M059J (cell line): ENCODE results near the gene ANO1. TPM values are rescaled to one million over a fixed set of nuclear protein-coding genes. Genes with fewer than 3 reads are reported as not detected.

Source experiments
- DNase-seq: peaks from one replicate; pipeline ENCODE4 v3.0.0-alpha.2; 2012; ENCODE audit warnings: low read depth
- total RNA-seq: library from RNA; depleted of rRNA; stranded (reverse); fragments of >200 nt; shearing (Covaris generic); gene quantifications from 2 replicates; pipeline ENCODE4 v1.2.3, GENCODE V29; 2014

The ANO1 gene
- total RNA-seq, 1 experiment from 2014 or later, result not detected

DNA sequence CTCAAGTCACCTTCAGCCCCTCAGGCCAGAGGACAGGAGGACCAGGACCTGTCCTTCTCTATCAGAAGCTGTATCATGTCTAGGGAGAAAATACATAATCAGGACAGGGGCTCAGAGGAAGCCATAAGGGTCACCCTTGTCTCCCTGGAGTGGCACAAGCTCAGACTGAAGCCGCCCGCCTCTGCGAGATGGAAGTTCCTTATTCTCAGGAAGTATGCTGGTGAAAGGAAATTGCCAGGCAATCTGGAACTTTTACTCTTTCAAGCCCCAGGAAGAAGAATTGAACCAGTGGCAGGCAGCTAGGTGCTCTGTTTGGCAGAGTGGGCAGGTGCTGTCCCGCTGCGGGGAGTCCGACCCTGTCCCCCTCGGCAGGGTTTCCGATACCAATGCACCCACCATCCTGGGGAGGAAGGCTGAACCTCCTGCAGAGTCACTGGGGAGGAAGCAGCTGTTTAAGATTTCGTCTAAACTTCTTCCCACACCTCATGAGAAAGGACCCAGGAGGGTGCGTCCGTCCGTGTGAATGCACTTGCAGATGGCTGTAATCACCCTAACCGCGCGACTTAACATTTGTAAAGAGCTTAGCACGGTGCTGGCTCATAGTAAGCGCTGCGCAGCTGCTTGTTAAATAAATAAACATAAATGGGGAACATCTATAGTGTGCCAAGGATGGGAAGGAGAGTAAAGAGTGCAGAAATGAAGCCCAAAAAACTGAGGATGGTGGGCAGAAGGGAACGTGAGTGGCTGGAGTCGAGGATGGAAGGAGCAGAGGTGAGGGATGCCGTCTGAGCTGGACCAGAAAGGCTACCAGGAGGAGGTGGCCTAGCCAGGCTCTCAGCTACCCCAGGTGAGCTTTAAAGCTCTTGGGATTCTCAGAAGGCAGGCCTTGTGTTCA, 5.0 kb upstream of the ANO1 start:
- peak; percentile 26 for DNase-seq

DNA sequence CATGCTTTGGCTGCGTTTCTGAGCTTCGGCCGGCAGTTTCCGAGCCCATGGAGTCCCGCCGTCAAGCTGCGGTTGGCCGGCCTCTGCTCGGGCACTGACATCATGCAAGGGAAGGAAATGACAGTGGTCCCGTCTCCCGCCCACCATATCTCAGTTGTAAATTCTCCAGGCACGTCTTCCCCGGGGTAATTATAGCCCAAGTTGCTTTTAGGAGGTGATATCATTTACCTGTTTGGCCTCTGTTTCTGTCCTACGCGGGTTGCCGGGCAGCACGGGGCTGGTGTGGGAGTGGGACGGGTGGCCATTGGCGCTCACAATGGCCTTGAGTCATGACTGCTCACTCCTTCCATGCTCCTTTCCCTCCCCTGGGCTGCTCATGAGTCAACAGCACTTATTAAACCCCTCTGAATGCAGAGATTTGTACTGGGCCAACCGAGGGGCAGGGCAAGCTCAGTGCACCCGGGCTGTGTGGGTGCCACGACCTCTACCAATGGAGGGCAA, 4.2 kb upstream of the ANO1 start:
- DNase-seq, result peak; percentile 81

DNA sequence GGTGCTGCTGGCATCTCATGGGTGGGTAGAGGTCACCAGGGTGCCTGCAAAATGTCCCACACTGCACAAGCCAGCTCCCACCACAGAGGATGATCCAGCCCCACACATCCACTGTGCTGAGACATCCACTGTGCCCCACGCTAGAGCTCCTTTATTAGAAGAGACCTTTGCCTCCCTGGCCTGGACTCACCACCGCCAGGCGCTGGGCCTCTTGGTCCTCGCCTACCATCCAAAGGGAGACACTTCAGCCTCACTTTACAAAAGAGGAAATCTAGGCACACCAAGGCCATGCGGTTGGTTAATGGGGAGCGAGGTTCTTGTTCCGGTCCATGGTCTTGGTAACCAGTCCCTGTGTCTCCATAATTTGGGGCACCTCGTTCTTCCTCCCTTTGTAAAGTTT, 3.4 kb upstream of the ANO1 start:
- DNase-seq, result no peak

DNA sequence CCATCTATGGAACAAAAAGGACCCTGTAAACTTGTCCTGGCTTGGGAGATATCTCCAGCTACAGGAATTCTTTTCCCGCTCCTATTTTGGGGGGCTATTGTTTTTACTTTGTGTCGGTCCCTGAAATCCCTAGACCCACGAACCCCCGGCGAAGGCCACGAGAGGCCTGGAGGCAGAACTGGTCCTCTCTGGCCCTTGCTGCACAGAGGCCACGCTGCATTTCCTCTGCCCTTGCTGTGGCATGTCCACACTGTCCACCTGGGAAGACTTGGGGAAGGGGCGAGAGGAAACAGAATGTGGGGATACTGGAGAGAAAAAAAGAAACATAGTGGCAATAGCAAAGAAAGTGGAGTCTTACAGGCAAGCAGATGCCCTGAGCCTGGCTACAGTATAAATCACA, 2.3 kb upstream of the ANO1 start:
- DNase-seq, result no peak

DNA sequence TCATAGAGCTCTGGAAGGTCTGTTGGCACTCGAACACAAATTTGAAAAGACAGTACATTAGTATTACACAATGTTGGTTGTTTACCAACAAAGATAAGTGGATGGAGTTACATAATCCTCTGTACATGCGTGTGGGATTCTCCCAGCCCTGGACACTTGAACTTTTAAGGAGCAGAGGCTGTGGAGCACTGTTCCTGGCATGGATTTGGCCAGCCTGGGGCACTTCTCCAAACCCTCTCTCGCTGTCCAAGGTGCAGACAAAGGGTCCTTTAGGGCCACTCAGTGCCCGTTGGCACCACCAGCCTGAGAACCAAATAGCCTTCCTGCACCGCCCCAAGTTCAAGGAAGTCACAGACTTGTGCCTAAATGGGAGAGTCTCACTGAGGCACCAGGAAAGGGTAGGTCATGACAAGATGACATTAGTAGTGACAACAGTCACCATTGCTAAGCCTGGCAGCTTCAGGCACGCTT, 1.6 kb upstream of the ANO1 start:
- no peak for DNase-seq

DNA sequence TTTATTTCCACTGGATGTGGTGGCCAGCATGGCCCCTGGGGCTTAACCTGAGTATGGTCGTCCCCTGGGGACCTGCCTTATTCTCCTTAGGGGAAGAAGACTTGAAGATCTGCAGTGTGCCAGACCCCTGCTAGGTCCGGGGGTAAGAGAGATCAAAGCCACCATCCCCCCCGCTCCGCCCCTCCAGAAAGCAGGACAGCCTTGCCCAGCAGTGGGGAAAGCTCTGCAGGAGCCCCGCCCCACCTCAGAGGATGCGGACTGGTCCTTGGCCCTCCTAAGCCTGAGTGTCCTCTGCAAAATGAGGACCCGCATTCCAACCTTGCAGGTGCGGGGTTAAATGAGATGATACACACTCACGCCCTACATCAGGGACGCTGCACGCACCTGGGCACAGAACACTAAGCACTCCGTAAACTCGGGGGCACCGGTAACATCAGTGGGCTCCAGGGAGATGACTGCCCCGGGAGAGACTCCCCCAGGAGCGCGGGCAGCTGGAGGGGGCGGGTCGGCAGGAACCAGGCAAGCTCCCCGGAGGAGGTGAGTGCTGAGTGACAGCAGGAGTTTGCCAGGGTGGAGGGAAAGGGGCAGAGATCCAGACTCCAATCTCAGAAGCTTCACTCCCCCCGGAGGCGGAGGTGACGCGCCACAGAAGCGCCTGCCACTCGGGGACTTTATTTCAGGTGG, 564 bp upstream of the ANO1 start:
- no peak for DNase-seq

DNA sequence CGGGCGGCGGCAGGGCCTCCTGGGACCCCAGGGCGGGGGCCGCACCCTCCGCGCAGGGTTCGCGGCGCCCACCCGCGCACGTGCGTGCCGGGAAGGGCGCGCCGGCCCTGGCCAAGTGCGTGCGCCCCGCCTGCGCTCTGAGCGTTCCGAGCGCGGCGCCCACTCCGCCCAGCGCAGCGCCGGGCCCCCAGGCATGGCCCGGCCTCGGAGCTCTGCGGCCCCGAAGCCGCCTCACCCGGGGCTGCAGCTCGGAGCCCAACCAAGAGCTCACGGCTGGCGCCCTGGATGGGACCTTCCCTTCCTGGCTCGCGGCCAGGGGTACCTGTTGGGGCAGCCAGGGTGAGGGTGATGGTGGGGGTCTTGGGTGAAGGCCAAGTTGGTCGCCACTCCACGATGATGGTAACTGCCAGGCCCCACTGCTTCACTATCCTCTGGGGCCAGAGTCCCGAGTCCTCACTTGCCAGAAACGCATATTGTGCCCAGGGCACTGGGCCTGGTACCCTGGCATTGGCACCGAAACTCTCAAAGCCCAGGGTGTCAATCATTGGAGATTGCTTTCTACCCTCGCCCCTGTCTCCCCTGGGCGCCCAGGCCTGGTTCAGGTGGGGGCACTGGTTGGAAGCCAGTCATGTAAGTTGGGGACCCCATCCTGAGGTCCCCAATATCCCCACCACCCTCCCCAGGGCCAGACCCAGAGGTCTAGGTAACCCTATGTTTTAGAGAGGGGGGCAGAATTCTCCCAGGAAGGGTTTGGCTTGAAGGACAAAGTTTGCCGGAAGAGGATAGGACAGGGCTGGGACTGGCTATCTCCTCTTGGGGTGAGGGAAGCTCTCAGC, 882 bp downstream of the ANO1 start:
- no peak for DNase-seq

DNA sequence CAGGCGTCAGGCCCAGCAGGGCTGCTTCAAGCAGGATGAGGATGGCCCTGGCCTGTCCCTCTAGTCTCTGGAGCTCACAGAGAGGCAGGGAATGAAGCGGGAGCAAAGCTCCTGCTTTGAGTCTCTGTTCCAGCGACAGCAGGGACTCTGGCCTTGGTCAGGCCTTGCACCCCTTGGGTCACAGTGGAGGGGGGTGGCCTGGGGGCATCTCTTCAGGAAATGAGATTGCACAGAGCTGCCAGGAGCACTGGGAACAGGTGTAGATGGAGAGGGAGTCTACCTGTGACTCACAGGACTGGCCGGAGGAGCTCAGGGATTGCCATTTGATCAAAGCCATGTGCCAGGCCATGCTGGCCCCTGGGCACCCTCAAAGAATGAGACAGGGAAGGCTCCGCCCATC, 1.6 kb downstream of the ANO1 start:
- no peak for DNase-seq

DNA sequence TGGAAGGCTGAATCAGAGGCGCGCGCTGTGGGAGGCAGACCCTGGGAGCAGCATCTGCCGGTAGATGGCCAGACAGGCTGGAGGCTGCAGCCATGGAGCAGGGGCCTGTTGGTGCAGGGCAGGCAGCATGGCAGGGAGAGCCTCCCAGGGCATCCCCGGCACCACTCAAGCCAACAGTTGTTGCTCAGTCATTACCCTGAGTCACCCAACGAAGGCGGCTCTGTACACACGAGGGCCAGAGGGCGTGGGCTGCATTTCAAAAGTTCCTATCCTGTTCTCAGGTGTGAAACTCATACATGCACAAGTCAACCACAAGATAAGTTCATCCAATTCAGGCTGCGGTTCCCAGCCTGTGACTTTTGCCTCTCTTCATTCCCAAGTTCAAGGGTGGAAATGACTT, 2.6 kb downstream of the ANO1 start:
- DNase-seq, result peak; percentile 42

DNA sequence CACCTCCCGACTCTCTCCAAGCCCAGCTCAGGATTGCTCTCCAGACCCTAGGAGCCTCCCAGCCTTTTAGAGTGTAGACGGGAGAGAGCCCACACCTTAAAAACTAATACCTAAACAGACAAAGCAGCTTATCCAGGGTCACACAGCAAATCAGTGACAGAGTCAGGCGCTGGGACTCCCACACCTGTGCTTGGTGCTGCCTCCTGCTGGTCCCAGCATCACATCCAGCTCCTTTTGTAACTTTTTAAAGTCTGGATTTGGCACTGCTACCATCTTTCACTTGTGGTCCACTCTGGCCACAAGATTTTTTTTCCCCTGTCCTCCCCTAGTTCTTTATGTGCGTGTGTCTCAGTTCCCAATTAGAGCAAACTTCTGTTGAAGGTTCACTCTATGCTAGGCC, 4.7 kb downstream of the ANO1 start:
- DNase-seq, result no peak

DNA sequence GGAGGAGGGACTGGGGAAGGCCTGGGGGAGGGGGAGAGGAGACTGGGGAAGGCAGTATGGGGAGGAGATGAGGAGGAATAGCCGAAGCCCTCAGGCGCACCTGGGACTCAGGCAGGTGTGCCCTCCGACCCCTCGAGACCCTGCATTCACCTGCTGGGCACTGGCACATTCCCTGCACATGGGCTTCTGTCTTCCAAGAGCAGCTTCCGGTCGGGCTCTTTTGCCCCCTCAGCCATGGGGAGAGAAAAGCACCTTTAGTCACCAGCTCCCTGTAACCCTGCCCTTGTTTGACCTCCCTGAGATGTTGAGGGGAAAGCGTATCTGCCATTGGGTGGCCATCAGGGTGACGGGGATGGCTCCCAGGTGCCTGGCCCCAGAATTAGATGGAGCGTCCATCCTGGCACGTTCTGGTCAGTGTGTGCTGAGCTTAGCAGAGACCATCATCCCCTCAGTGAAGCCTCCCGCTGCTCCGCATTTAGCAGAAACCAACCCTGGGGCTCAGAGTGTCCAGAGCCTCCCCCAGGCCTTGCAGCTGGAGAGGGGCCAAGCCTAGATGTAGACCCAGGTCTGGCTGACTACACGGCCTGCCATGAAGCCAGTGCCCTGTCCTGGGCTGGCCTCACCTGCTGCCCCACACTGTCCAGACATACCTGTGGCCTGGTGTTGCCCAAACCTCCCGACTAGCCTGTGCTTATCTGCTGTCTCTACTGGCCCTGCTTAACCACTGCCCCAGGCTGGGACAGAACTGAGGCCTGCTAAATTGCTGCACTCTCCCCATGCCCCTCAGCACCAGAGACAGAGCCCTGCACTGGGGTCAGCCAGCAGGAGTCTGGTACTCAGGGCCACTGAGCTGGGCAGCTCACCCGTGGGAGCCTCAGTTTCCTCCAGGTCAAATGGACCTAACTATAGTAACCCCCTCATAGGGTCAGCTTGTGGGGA, 6.2 kb downstream of the ANO1 start:
- no peak for DNase-seq

DNA sequence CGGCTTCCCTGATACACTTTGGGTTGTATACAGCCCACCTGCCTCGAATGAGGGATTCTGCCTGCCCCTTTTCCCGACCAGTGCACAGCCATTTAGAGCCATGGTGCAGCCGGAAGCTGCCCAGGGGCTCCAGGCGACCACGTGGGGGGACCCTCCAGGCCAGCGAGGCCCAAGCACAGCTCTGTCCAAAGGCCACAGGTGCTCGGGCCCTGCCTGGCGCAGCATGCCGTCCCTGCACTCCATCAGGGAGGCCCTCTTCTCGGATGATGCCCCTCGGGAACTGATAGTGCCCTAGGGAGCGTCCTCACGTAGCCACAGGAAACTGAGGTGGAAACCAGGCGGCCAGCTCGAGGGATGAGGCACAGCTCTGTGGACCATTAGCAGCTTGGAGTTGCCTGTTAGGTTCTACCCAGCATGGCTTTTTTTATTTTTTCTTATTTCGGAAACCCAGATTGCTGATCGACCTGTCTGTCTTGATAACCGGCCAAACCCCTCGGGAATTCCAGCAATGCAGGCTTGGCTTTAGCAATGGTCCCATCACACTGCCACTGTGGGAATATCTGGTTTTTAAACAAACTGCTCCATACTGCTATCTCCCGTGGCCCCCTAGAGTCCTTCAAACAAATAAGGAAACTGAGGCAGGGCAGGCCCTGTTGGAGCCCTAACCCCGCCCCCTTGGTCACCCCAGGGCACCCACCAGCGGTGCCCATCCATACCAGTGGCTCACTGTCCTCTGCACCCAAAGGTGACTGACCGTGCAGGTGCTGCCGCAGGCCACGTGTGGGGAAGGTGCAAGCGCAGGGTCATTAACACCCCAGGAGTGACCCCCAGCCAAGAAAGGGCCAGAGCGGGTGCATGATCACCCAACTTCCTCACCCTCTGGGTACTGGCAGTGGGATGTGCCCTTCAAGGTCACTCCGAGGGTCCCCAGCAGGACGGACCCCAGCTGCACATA, 8.0 kb downstream of the ANO1 start:
- DNase-seq, result no peak

DNA sequence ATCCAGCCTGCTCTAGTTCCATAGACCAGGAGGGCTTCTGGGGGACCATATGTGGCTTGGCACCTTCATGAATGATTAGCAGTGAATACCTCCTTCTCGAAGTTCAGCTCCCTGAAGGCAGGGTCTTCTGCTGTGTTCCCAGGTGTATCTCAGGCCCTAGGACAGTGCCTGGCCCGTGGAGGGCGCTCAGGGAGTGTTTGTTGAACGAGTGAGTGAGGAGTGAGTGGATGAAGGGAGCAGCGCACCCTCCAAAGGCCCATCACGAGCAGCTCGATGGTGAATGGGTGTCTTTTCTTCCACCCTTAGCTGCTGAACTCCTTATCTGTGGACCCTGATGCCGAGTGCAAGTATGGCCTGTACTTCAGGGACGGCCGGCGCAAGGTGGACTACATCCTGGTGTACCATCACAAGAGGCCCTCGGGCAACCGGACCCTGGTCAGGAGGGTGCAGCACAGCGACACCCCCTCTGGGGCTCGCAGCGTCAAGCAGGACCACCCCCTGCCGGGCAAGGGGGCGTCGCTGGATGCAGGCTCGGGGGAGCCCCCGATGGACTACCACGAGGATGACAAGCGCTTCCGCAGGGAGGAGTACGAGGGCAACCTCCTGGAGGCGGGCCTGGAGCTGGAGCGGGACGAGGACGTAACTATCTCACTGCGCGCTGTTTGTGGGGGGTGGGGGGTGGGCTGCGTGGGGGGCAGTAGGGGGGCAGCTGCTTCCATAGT, 9.5 kb downstream of the ANO1 start:
- DNase-seq, result no peak

DNA sequence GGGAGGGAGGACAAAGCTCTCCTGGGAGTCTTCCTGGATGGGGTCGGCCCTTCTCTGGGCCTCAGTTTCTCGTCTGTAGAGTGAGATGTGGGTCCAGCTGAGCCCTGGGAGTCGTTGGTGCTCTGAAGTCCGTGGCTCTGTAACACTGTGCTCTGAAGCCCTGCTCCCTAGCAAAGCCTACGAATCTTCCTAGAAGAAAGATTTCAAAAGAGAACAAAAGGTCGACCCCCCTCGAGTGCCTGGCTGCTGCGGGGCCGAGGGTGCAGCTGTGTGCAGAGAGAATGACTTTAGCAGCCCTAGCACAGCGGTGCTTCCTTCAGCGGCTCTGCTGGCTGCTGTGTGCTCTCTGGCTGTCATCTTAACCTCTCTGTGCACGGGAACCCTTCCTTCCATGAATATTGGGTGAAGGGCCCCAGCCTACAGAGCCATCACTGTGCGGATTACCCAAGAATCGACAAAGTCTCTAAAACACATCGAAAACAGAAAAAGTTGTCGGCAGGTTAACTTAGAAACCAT, 10.7 kb downstream of the ANO1 start:
- DNase-seq, result no peak

DNA sequence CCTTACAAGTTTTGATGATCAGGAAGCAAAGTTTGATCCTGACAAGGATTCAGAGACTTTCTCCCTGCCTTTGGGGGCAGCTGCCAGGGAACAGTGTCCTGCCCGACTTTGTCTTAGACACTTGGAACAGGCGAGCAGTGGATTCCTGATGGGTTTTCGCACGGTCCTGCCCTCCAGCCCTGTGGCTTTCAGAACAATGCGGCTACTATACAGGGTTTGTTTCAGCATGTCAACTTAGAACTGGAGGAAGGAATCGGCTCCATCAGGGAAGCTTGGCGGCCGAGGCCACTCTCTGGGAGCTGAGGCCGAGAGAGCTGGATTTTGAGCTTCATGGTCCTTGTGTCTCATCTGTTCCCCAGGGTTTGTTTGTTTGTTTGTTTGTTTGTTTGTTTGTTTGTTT, 11.5 kb downstream of the ANO1 start:
- no peak for DNase-seq

DNA sequence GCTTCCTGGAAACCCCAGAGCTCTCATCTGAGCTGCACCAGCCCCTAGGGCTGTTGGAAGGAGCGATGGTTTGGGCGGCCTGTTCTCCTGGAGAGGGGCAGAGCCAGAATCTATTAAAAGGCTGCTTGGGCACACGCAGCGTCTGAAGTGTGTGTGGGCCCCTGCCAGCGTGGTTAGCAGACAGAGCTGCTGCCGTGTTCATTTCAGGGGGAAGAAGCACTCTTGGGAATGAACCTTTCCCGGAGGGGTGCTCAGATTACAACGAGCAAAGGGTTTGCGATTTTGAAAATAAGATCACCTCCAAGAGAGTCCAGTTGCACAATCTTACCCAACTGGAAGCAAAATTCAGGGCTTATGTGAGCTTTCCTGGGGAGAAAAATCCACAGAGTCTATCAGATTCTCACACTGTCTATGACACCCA, 12.9 kb downstream of the ANO1 start:
- no peak for DNase-seq

DNA sequence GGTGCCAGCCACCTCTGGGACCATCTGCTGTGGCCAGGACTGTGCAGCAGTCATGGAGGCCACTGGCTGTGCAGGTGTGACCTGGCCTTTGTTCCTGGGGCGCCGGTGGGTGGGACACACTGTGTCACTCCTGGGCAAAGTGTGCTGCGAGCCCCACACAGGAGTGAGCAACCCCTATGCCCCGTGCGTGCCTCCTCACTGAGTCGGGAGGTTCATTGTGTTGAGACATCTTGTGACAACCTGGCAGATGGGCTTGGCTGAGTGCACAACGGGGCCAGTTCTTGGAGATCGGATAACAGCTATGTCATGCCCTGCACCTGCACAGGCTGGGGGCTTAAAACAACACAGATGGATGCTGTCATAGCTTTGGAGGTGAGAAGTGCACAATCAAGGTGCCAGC, 13.5 kb downstream of the ANO1 start:
- no peak for DNase-seq

DNA sequence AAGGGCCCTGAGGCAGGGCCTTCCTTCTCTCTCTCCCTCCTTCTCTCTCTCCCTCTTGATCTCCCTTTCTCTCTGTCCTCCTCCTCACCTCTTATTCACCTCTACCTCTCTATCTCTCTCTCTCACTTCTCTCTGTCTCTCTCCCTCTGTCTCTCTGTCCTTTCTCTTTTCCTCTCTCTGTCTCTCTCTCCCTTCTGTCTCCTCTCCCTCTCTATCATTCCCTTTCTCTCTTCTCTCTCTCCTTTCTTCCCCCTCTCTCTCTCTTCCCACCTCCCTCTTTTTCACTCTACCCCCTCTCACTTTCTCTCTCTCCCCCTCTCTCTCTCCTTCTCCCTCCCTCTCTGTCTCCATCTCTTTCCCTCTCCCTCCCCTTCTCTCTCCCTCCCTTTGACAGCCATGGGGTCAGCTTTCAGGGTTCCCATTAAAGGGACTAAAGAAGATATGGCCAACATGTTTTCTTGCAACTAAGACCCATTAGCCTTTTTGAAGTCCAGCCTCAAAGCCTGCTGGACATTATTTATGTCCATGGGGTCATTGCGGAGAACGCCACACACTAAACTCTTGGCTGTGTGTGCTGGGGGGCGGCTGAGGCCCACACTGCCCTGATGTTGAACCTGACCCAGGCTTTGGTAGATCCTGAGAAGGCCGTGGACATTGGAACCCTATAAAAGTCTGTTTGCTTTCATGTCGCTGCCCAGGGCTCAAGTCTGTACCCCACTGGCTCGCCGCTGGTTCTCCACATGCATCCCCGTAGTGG, 15.0 kb downstream of the ANO1 start:
- no peak for DNase-seq
